ENCODE data around the gene PIGZ. TPM values are rescaled to one million over a fixed set of nuclear protein-coding genes. Genes with fewer than 3 reads are reported as not detected.

PIGZ gene
- total RNA-seq, 1 donor from 2014 or later, result 4.6 TPM

DNA sequence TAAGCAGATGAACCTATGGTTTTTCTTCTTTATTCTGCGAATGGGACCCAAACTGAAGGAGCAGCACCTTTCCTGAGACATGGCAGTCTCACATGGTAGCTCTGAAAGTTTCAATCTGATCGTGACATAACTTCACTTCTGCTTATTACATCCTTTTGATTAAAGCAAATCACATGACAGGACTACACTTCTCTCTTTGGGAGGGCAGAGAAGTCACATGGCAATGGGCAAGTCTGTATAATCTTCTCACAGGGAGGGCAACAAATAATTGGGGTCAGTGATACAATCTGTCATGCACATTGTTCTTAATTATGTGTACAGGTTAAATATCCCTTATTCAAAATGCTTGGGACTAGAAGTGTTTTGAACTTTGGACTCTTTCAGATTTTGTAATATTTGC lies 47.9 kb downstream of the PIGZ start:
- TF ChIP-seq, protein P1, sequence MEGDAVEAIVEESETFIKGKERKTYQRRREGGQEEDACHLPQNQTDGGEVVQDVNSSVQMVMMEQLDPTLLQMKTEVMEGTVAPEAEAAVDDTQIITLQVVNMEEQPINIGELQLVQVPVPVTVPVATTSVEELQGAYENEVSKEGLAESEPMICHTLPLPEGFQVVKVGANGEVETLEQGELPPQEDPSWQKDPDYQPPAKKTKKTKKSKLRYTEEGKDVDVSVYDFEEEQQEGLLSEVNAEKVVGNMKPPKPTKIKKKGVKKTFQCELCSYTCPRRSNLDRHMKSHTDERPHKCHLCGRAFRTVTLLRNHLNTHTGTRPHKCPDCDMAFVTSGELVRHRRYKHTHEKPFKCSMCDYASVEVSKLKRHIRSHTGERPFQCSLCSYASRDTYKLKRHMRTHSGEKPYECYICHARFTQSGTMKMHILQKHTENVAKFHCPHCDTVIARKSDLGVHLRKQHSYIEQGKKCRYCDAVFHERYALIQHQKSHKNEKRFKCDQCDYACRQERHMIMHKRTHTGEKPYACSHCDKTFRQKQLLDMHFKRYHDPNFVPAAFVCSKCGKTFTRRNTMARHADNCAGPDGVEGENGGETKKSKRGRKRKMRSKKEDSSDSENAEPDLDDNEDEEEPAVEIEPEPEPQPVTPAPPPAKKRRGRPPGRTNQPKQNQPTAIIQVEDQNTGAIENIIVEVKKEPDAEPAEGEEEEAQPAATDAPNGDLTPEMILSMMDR (IDR thresholded peaks at IDR 0.05), result no peak
- Histone ChIP-seq H3K36me3 (peaks cover 37% of the 10 kb centered on the region), H3K27ac (no peak overlapping the region), H3K4me1 (no peaks in the 10 kb centered on the region), H3K4me3 (no peak overlapping the region), H3K27me3 (ENCODE audit: low read depth) (no peaks in the 10 kb centered on the region), H3K9me3 (no peaks in the 10 kb centered on the region)
- ATAC-seq (peak in 1 of 2 donors; percentile 41), DNase-seq (no peak)
- intact Hi-C loops (cut with DNase I), result no loop called here

DNA sequence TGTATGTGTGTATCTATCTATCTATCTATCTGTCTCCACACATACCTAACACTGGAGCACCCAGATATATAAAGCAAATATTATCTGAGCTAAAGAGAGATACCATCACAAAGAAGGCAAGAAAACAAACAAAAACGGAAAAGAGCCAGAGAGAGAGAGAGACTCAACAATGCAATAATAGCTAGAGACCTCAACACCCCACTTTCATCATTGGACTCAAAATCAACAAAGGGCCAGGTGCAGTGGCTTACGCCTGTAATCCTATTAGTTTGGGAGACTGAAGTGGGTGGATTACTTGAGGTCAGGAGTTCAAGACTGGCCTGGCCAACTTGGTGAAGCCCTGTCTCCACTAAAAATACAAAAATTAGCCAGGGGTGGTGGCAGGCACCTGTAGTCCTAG lies 49.7 kb downstream of the PIGZ start:
- Histone ChIP-seq H3K27me3 (ENCODE audit: low read depth) (no peaks in the 10 kb centered on the region), H3K4me3 (no peak overlapping the region), H3K4me1 (no peaks in the 10 kb centered on the region), H3K36me3 (peaks cover 34% of the 10 kb centered on the region), H3K9me3 (no peaks in the 10 kb centered on the region), H3K27ac (no peak overlapping the region)
- no peak for DNase-seq
- TF ChIP-seq, protein P1 (IDR thresholded peaks at IDR 0.05), result no peak
- ATAC-seq, result no peak
- intact Hi-C loops (cut with DNase I), result no loop called here

DNA sequence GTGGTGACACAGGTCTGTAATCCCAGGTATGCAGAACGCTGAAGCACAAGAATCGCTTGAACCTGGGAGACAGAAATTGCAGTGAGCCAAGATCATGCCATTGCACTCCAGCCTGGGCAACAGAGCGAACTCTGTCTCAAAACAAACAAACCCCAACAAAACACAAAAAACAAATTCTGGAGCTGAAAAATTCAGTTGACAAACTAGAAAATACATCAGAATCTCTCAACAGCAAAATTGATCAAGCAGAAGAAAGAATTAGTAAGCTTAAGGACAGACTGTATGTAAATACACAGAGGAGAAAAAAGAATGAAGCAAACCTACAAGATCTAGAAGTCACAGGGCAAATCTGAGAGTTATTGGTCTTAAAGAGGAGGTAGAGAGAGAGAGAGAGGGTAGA lies 51.6 kb downstream of the PIGZ start:
- no peak for ATAC-seq
- no peak for DNase-seq
- Histone ChIP-seq H3K36me3 (peaks cover 18% of the 10 kb centered on the region), H3K4me1 (no peaks in the 10 kb centered on the region), H3K4me3 (no peak overlapping the region), H3K27me3 (ENCODE audit: low read depth) (no peaks in the 10 kb centered on the region), H3K9me3 (no peaks in the 10 kb centered on the region), H3K27ac (no peak overlapping the region)
- TF ChIP-seq, protein P1 (IDR thresholded peaks at IDR 0.05), result no peak
- intact Hi-C loops (cut with DNase I), result no loop called here

DNA sequence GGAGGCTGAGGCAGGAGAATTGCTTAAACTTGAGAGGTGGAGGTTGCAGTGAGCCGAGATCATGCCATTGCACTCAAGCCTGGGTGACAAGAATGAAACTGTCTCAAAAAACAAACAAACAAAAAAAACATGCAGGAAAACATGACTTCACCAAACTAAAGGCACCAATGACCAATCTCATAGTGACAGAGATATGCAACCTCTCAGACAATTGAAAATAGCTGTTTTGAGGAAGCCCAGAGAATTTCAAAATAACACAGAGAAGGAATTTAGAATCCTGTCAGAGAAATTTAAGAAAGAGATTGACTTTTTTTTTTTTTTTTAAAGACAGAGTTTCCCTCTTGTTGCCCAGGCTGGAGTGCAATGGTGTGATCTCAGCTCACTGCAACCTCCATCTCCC lies 52.4 kb downstream of the PIGZ start:
- Histone ChIP-seq H3K9me3 (no peaks in the 10 kb centered on the region), H3K4me3 (no peak overlapping the region), H3K36me3 (peaks cover 18% of the 10 kb centered on the region), H3K4me1 (no peaks in the 10 kb centered on the region), H3K27me3 (ENCODE audit: low read depth) (no peaks in the 10 kb centered on the region), H3K27ac (no peak overlapping the region)
- ATAC-seq (no peak), DNase-seq (no peak)
- TF ChIP-seq, protein P1 (IDR thresholded peaks at IDR 0.05), result no peak
- intact Hi-C loops (cut with DNase I), result no loop called here

DNA sequence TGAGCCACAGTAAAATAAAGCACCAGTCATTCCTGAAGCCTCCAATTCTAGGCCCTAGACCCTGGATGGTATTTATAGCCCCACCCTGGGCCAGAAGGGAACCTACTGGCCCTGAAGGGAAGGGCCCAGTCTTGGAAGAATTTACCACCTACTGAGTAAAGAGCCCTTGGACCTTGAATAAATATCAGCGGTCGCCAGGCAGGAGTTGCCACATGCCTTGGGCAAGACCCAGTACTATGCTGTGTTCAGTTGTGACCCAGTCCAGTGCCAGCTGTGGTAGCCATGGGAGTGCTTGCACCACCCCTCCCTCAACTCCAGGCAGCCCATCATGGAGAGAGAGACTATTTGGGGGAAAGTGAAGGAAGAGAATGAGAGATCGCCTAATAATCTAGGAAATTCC lies 53.3 kb downstream of the PIGZ start:
- ATAC-seq, result peak in 1 of 2 donors; percentile 75
- intact Hi-C loops (cut with DNase I), result no loop called here

More for the DNA sequence above, 53.3 kb downstream of the PIGZ start:
- TF ChIP-seq, protein P1 (IDR thresholded peaks at IDR 0.05), result no peak
- Histone ChIP-seq H3K4me3 (no peak overlapping the region), H3K27ac (no peak overlapping the region), H3K4me1 (no peaks in the 10 kb centered on the region), H3K9me3 (no peaks in the 10 kb centered on the region), H3K27me3 (ENCODE audit: low read depth) (no peaks in the 10 kb centered on the region), H3K36me3 (peaks cover 18% of the 10 kb centered on the region)
- no peak for DNase-seq

Measured in lower lobe of right lung (tissue), 2 donors.